Measurements from ENCODE around the gene CIB4. TPM values are rescaled to one million over a fixed set of nuclear protein-coding genes. Genes with fewer than 3 reads are reported as not detected.

CIB4 gene
- total and polyA plus RNA-seq, 2 of the 4 experiments (the other 2 are of a cell fraction): not detected

- intact Hi-C loops (cut with micrococcal nuclease) (no loop called here), in situ Hi-C loops (cut with MboI; ENCODE audit: low sequenced_read_pairs) (no loop called here), dilution Hi-C loops (cut with HindIII; ENCODE audit: low sequenced_read_pairs, unreplicated experiment) (no loop called here)
- H2BK20ac ChIP-seq (ENCODE audit: low read depth, low read length): no peak overlapping the region
- no peak overlapping the region for H3K23ac ChIP-seq (ENCODE audit: low read depth, low read length)
- no peak overlapping the region for H2AFZ ChIP-seq (replicated peaks; ENCODE audit: low read length, poor library complexity)
- no peak overlapping the region for H4K8ac ChIP-seq (ENCODE audit: low read depth in 2 of 2, low read length in 2 of 2)
- H2BK120ac ChIP-seq (ENCODE audit: low read depth, low read length): no peak overlapping the region
- no peak overlapping the region for H2BK15ac ChIP-seq (ENCODE audit: low read depth, low read length)
- TF ChIP-seq CEBPB (IDR thresholded peaks at IDR 0.05; ENCODE audit: low read depth, low read length): no peak
- no peak for TF ChIP-seq USF2 (IDR thresholded peaks at IDR 0.05; ENCODE audit: low read depth, low read length)
- no peak for TF ChIP-seq SMC3 (IDR thresholded peaks at IDR 0.05; ENCODE audit: low read depth, low read length)
- no peak for TF ChIP-seq CHD1 (IDR thresholded peaks at IDR 0.05; ENCODE audit: low read depth, low read length)
- no peak for TF ChIP-seq RFX5 (IDR thresholded peaks at IDR 0.05; ENCODE audit: low read depth, low read length)
- no peak for TF ChIP-seq MAFK (IDR thresholded peaks at IDR 0.05; ENCODE audit: low read depth, low read length)
- no peak for TF ChIP-seq POLR2A (IDR thresholded peaks at IDR 0.05; ENCODE audit: low read depth, low read length)
- TF ChIP-seq RCOR1 (IDR thresholded peaks at IDR 0.05; ENCODE audit: insufficient replicate concordance, low read length): no peak
- TF ChIP-seq RAD21 (IDR thresholded peaks at IDR 0.05; ENCODE audit: low read length): no peak
- no peak for TF ChIP-seq NFE2L2 (IDR thresholded peaks at IDR 0.05; ENCODE audit: low read depth, low read length)
- TF ChIP-seq MAZ (IDR thresholded peaks at IDR 0.05; ENCODE audit: borderline replicate concordance, low read depth, low read length): no peak
- no peak for TF ChIP-seq MXI1 (IDR thresholded peaks at IDR 0.05; ENCODE audit: borderline replicate concordance, low read depth, low read length)
- TF ChIP-seq FOS (IDR thresholded peaks at IDR 0.05; ENCODE audit: low read depth, low read length): no peak
- TF ChIP-seq BHLHE40 (IDR thresholded peaks at IDR 0.05; ENCODE audit: low read depth, low read length): no peak
- TF ChIP-seq CTCF (conservative IDR thresholded peaks at IDR 0.05; ENCODE audit: low read depth, low read length): no peak
- no peak for TF ChIP-seq ELK1 (IDR thresholded peaks at IDR 0.05; ENCODE audit: borderline replicate concordance, low read depth, low read length)
- DNase-seq (no peak), ATAC-seq (ENCODE audit: low read depth) (no peak)
- H2BK5ac ChIP-seq (ENCODE audit: low read depth, low read length, poor library complexity, severe bottlenecking): no peak overlapping the region
- CTCF ChIA-PET: no interaction called here
- no TSS peak for BruUV-seq (replicated peaks)
- H3K4ac ChIP-seq (ENCODE audit: low read depth, low read length): no peak overlapping the region
- no peak overlapping the region for H3K18ac ChIP-seq (ENCODE audit: low read depth, low read length)
- WGBS, 2 experiments (ENCODE audit: extremely low coverage in 2 of 2, insufficient read length in 1 of 2): 50% methylated on average over 3 of the region's 5 CpGs; no CpG with 5 or more reads in 1 of the 2 experiments
- H3K79me1 ChIP-seq (ENCODE audit: low read depth in 1 of 2, low read length in 2 of 2): no peaks in the 10 kb centered on the region
- H3K9ac ChIP-seq (ENCODE audit: low read depth, low read length): no peak overlapping the region
- H4K91ac ChIP-seq (ENCODE audit: insufficient read depth, low read depth, low read length): no peak overlapping the region
- no peaks in the 10 kb centered on the region for H4K20me1 ChIP-seq (ENCODE audit: insufficient read depth, low read length)
- H4K5ac ChIP-seq (ENCODE audit: low read depth, low read length): no peak overlapping the region
- no peak overlapping the region for H3K4me3 ChIP-seq (ENCODE audit: insufficient read depth, low read depth, low read length)
- H3K27ac ChIP-seq (ENCODE audit: insufficient read depth, low read length): no peak overlapping the region
- no peaks in the 10 kb centered on the region for H3K36me3 ChIP-seq (ENCODE audit: control insufficient read depth, insufficient read depth, low read length)
- H3K9me1 ChIP-seq (ENCODE audit: insufficient read depth, low read length): no peaks in the 10 kb centered on the region
- H2AK9ac ChIP-seq (replicated peaks; ENCODE audit: low read depth, low read length, poor library complexity): no peak overlapping the region
- H3K56ac ChIP-seq (ENCODE audit: extremely low read depth, insufficient read depth, low read length): no peak overlapping the region
- no peaks in the 10 kb centered on the region for H3K9me3 ChIP-seq (ENCODE audit: control insufficient read depth, insufficient read depth, low read length)
- H3K14ac ChIP-seq (replicated peaks; ENCODE audit: low read depth, low read length): no peak overlapping the region
- POLR2A ChIA-PET (ENCODE audit: unreplicated experiment): no interaction called here
- H3K4me2 ChIP-seq (ENCODE audit: low read depth, low read length): no peak overlapping the region
- H2AK5ac ChIP-seq (ENCODE audit: low read depth, low read length): no peak overlapping the region
- H3K27me3 ChIP-seq (ENCODE audit: control insufficient read depth, insufficient read depth, low read length): peaks cover 76% of the 10 kb centered on the region
- H3K4me1 ChIP-seq (ENCODE audit: control insufficient read depth, insufficient read depth, low read length): no peaks in the 10 kb centered on the region
Measured at GRCh38 chr2:26582890-26583289, 58.3 kb downstream of the CIB4 start.

Measured in IMR-90 (cell line).